ENCODE data around the gene STAG1.

The STAG1 gene

DNA sequence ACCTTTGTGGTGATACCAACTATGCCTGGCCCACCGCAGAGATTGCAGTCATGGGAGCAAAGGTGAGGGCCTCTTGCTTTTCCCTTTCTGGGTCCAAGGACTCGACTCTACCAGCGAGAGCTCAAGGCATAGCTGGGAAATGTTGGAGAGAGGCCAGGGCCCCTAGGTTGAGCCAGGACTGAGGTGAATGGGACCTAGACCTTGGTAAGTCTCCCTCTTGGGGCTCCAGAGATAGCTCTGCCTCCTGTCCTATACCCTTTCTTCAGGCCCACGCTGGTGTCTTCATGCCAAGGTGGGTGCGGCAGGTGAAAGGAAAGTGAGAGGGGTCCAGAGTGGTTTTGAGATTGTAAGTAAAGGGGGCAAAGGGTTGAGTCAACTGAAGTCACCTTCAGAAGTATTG is 424.5 kb downstream of the STAG1 start:
- TF ChIP-seq, protein P1, sequence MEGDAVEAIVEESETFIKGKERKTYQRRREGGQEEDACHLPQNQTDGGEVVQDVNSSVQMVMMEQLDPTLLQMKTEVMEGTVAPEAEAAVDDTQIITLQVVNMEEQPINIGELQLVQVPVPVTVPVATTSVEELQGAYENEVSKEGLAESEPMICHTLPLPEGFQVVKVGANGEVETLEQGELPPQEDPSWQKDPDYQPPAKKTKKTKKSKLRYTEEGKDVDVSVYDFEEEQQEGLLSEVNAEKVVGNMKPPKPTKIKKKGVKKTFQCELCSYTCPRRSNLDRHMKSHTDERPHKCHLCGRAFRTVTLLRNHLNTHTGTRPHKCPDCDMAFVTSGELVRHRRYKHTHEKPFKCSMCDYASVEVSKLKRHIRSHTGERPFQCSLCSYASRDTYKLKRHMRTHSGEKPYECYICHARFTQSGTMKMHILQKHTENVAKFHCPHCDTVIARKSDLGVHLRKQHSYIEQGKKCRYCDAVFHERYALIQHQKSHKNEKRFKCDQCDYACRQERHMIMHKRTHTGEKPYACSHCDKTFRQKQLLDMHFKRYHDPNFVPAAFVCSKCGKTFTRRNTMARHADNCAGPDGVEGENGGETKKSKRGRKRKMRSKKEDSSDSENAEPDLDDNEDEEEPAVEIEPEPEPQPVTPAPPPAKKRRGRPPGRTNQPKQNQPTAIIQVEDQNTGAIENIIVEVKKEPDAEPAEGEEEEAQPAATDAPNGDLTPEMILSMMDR (conservative IDR thresholded peaks at IDR 0.05; ENCODE audit: low read depth, low read length), result no peak
- H3K4me3 ChIP-seq (ENCODE audit: low read length), result no peak overlapping the region
- no peak for DNase-seq (ENCODE audit: low read depth)

DNA sequence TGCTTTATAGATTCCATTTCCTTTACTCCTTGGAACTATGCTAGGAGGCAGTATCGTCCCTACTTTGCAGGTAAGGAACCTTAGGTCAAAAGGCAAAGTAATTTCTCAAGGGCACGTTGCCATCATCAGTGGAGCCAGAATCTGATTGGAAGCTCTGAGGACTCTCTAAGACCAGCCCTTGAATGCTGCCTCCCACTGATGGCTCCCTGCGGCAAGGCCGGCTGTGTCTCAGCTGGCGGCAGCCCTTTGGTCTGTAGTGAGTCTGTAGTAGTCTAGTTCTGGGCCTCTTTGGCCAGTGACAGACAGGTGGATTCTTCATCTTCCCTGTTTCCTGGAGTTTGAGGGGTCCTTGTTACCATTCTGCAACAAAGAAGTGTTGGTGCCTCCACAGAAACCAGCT is 425.9 kb downstream of the STAG1 start:
- DNase-seq (ENCODE audit: low read depth), result no peak
- TF ChIP-seq, protein P1 (conservative IDR thresholded peaks at IDR 0.05; ENCODE audit: low read depth, low read length), result no peak
- H3K4me3 ChIP-seq (ENCODE audit: low read length), result no peak overlapping the region

DNA sequence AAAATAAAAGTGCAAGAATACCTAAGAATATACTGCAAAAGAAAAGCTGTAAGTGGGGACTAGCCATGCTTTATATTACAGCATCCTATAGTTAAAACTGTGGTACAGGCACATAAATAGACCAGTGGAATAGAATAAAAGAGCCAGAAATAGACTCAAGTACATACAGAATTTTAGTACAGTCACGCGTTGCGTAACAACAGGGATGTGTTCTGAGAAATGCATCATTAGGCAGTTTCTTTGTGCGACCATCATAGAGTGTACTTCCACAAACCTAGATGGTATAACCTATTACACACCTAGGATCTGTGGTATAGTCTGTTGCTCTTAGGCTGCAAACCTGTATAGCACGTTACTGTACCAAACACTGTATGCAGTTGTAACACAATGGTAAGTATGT is 440.2 kb downstream of the STAG1 start:
- TF ChIP-seq, protein P1 (conservative IDR thresholded peaks at IDR 0.05; ENCODE audit: low read depth, low read length), result no peak
- DNase-seq (ENCODE audit: low read depth), result no peak
- H3K4me3 ChIP-seq (ENCODE audit: low read length), result no peak overlapping the region

DNA sequence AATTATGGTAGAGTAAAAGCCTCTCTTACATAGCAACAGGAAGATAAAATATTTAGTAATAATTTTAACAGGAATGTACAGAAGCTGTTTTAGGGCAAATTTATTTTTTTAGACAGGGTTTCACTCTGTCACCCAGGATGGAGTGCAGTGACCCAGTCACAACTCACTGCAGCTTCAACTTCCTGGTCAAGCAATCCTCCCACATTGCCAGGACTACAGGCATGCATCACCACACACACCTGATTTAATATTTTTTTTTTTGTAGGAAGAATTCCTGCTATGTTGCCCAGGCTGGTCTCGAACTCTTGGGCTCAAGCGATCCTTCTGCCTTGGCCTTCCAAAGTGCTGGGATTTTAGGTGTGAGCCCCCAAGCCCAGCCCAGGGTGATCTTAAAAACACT is 440.9 kb downstream of the STAG1 start:
- H3K4me3 ChIP-seq (ENCODE audit: low read length), result no peak overlapping the region
- TF ChIP-seq, protein P1 (conservative IDR thresholded peaks at IDR 0.05; ENCODE audit: low read depth, low read length), result no peak
- no peak for DNase-seq (ENCODE audit: low read depth)

DNA sequence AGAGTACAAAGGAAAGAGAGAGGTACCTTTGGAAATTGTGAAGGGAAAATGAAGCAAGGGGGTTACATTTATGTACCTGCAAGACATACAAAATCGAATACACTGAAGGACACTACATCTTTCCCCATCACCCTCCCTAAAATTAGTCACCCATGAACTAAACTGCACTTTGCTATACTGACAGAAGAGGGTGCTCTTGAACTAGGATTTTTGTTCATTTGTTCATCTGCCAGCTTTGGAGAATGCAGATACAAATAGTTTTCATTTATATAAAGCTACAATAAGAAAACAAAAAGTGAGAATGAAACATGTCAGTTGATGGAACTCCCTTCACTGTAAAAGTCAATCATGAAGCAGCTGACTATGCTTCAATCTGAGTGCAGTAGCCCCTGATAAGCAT is 446.3 kb downstream of the STAG1 start:
- DNase-seq (ENCODE audit: low read depth), result no peak
- H3K4me3 ChIP-seq (ENCODE audit: low read length), result no peak overlapping the region
- TF ChIP-seq, protein P1 (conservative IDR thresholded peaks at IDR 0.05; ENCODE audit: low read depth, low read length), result no peak

DNA sequence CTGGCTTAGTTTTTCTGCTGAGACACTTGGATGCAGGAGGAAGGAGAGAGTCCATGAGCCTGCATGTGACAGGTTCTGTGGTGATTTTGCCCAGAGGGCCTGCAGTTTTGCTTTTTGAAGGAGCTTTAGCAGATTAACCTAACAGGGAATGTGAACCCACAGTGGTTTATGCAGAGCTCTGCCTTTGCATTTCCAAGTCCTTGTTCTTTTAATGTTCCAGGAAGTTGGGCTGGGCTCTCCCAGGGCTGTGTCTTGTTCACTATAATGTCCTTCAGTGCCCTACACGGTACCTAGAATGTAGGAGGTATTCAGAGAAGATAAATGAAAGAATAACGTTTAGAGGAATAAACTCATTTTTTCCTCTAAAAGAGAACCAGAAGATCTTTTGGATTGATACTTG is 451.7 kb downstream of the STAG1 start:
- DNase-seq (ENCODE audit: low read depth), result no peak

DNA sequence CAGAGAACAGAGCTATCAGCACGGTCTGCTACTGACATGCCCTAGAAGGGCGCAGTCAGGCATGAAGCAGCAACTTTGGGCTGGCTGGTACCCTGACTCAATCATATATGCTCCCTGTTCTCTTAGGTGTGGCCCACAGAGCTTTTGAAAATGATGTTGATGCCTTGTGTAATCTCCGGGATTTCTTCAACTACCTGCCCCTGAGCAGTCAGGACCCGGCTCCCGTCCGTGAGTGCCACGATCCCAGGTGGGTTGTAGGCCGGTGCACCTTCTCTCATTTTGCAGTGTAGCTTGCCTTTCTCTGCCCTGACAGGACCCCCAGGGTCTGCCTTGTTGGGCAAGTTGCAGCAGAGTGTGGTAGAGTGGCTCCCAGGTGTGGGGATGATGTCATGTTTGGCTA is 454.4 kb downstream of the STAG1 start:
- no peak for DNase-seq (ENCODE audit: low read depth)
- no peak overlapping the region for H3K4me3 ChIP-seq (ENCODE audit: low read length)

More for the DNA sequence above, 451.7 kb downstream of the STAG1 start:
- TF ChIP-seq, protein P1 (conservative IDR thresholded peaks at IDR 0.05; ENCODE audit: low read depth, low read length), result no peak
- H3K4me3 ChIP-seq (ENCODE audit: low read length), result no peak overlapping the region

More for the DNA sequence above, 454.4 kb downstream of the STAG1 start:
- TF ChIP-seq, protein P1 (conservative IDR thresholded peaks at IDR 0.05; ENCODE audit: low read depth, low read length), result no peak

Data from retinal pigment epithelial cell (primary cell).